ENCODE results near the gene CDH20. TPM values are rescaled to one million over a fixed set of nuclear protein-coding genes. Genes with fewer than 3 reads are reported as not detected.
A peak's percentile ranks its signal among the peaks of the same experiment; 100 is the strongest.

Gene CDH20
- total RNA-seq, 1 experiment from 2014 or later: not detected

DNA sequence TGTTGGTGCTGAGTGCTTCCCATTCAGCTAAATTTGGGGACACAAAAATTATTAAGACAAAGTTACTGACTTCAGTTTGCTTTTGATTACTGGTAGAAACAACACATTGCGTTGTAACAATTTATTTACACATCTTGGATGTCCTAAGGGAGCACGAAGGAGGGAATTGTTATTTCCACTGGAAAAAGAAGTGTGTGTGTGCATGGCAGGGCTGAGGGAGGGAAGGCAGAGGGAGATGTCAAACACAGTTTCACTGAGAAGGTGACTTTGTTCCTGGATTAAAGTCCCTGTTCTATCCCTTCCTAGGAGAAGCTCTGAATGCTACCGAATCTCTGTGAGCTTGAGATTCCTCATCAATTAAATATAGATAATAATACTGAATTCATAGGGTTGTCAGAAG lies 3.8 kb upstream of the CDH20 start:
- in situ Hi-C loops (cut with HindIII; ENCODE audit: low pct_unique_long_range_greater_than_20kb, low sequenced_read_pairs): no loop called here

DNA sequence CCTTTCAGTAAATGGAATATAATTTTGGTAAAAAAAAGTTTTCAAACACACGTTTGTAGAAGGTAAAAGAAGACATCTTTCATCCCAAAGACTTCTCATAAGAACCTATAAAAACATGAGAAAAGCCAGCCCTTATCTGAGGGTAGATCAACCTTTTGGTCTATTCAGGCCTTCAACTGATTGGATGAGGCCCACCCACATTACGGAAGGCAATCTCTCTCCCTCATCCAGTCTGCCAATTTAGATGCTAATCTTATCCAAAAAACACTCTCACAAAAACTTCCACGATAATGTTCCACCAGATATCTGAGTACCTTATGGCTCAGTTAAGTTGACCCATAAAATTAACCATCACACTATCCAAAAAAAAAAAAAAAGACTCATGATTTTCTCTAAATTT lies 2.2 kb upstream of the CDH20 start:
- in situ Hi-C loops (cut with HindIII; ENCODE audit: low pct_unique_long_range_greater_than_20kb, low sequenced_read_pairs) (no loop called here), intact Hi-C loops (cut with micrococcal nuclease; ENCODE audit: unreplicated experiment) (no loop called here)
- DNase-seq (ENCODE audit: low read depth, low spot score) (no peak), ATAC-seq (no peak)
- no TSS peak for BruUV-seq (replicated peaks)
- H3K4me3 ChIP-seq (ENCODE audit: low read depth in 2 of 2, low read length in 2 of 2): no peak overlapping the region
- ChIA-PET POLR2A (no interaction called here), CTCF (interaction anchor here (0.7 kb wide), 1 partner anchor 175 kb away, joined by 4 read pairs; no protein-coding TSS in a partner anchor)
- no peaks in the 10 kb centered on the region for H3K4me1 ChIP-seq (ENCODE audit: control insufficient read depth, insufficient read depth, low read length)
- H3K36me3 ChIP-seq (ENCODE audit: control insufficient read depth, insufficient read depth, low read length): no peaks in the 10 kb centered on the region
- no peaks in the 10 kb centered on the region for H3K9me3 ChIP-seq (ENCODE audit: control insufficient read depth, insufficient read depth, low read depth, low read length)
- no peak overlapping the region for H3K27ac ChIP-seq (ENCODE audit: low read length)
- no peak for TF ChIP-seq TCF7L2 (IDR thresholded peaks at IDR 0.05; ENCODE audit: low read depth, low read length)
- no peaks in the 10 kb centered on the region for H3K27me3 ChIP-seq (ENCODE audit: control insufficient read depth, insufficient read depth, low read length)

More for the DNA sequence above, 3.8 kb upstream of the CDH20 start:
- no peak overlapping the region for H3K4me3 ChIP-seq (ENCODE audit: low read depth in 2 of 2, low read length in 2 of 2)
- H3K4me1 ChIP-seq (ENCODE audit: control insufficient read depth, insufficient read depth, low read length): no peaks in the 10 kb centered on the region
- H3K27me3 ChIP-seq (ENCODE audit: control insufficient read depth, insufficient read depth, low read length): no peaks in the 10 kb centered on the region
- ChIA-PET CTCF (no interaction called here), POLR2A (no interaction called here)
- no peak overlapping the region for H3K27ac ChIP-seq (ENCODE audit: low read length)
- BruUV-seq (replicated peaks): no TSS peak
- no peak for TF ChIP-seq TCF7L2 (IDR thresholded peaks at IDR 0.05; ENCODE audit: low read depth, low read length)
- TF ChIP-seq, protein P1, sequence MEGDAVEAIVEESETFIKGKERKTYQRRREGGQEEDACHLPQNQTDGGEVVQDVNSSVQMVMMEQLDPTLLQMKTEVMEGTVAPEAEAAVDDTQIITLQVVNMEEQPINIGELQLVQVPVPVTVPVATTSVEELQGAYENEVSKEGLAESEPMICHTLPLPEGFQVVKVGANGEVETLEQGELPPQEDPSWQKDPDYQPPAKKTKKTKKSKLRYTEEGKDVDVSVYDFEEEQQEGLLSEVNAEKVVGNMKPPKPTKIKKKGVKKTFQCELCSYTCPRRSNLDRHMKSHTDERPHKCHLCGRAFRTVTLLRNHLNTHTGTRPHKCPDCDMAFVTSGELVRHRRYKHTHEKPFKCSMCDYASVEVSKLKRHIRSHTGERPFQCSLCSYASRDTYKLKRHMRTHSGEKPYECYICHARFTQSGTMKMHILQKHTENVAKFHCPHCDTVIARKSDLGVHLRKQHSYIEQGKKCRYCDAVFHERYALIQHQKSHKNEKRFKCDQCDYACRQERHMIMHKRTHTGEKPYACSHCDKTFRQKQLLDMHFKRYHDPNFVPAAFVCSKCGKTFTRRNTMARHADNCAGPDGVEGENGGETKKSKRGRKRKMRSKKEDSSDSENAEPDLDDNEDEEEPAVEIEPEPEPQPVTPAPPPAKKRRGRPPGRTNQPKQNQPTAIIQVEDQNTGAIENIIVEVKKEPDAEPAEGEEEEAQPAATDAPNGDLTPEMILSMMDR (IDR thresholded peaks at IDR 0.05): no peak
- no peak for TF ChIP-seq SIN3A (IDR thresholded peaks at IDR 0.05; ENCODE audit: borderline replicate concordance, insufficient read depth, low read depth, low read length)
- no peak for TF ChIP-seq POLR2AphosphoS5 (IDR thresholded peaks at IDR 0.05; ENCODE audit: low read depth, low read length)
- TF ChIP-seq, protein P2, sequence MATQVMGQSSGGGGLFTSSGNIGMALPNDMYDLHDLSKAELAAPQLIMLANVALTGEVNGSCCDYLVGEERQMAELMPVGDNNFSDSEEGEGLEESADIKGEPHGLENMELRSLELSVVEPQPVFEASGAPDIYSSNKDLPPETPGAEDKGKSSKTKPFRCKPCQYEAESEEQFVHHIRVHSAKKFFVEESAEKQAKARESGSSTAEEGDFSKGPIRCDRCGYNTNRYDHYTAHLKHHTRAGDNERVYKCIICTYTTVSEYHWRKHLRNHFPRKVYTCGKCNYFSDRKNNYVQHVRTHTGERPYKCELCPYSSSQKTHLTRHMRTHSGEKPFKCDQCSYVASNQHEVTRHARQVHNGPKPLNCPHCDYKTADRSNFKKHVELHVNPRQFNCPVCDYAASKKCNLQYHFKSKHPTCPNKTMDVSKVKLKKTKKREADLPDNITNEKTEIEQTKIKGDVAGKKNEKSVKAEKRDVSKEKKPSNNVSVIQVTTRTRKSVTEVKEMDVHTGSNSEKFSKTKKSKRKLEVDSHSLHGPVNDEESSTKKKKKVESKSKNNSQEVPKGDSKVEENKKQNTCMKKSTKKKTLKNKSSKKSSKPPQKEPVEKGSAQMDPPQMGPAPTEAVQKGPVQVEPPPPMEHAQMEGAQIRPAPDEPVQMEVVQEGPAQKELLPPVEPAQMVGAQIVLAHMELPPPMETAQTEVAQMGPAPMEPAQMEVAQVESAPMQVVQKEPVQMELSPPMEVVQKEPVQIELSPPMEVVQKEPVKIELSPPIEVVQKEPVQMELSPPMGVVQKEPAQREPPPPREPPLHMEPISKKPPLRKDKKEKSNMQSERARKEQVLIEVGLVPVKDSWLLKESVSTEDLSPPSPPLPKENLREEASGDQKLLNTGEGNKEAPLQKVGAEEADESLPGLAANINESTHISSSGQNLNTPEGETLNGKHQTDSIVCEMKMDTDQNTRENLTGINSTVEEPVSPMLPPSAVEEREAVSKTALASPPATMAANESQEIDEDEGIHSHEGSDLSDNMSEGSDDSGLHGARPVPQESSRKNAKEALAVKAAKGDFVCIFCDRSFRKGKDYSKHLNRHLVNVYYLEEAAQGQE (IDR thresholded peaks at IDR 0.05; ENCODE audit: insufficient read depth in 1 of 2, low read depth in 2 of 2, low read length in 1 of 2): no peak
- ATAC-seq (no peak), DNase-seq (ENCODE audit: low read depth, low spot score) (no peak)
- intact Hi-C loops (cut with micrococcal nuclease; ENCODE audit: unreplicated experiment): no loop called here
- no peaks in the 10 kb centered on the region for H3K9me3 ChIP-seq (ENCODE audit: control insufficient read depth, insufficient read depth, low read depth, low read length)
- no peaks in the 10 kb centered on the region for H3K36me3 ChIP-seq (ENCODE audit: control insufficient read depth, insufficient read depth, low read length)

DNA sequence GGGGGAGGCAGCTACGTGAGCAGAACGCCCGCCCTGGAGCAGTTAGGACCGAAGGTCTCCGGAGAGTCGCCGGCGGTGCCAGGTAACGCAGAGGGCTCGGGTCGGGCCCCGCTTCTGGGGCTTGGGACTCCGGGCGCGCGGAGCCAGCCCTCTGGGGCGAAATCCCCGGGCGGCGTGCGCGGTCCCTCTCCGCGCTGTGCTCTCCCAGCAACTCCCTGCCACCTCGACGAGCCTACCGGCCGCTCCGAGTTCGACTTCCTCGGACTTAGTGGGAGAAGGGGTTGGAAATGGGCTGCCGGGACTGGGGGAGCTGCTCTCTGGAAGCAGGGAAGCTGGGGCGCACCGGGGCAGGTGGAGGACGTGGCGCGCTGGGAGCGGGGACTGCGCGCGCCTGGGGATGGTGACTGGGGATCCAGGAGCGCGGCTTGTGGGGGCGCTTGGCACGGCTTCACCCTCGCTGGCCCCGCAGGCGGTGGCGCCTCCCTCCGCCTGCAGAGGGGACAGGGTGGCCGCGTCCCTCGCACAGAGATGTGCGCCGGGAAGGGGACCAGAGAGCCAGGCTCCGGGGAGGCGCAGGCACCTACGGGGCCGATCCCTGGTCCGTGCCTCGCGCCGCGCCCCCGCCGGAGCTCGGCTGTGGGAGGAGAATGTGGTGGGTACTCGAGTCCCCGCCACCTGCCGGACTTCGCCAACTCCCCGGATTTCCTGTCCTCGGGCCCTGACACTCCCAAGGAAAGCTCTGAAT lies 688 bp downstream of the CDH20 start:
- H3K4me1 ChIP-seq (ENCODE audit: control insufficient read depth, insufficient read depth, low read length): no peaks in the 10 kb centered on the region
- no peak for ATAC-seq
- BruUV-seq (replicated peaks): no TSS peak
- DNase-seq (ENCODE audit: low read depth, low spot score): no peak
- intact Hi-C loops (cut with micrococcal nuclease; ENCODE audit: unreplicated experiment): no loop called here
- in situ Hi-C loops (cut with HindIII; ENCODE audit: low pct_unique_long_range_greater_than_20kb, low sequenced_read_pairs): no loop called here
- no peaks in the 10 kb centered on the region for H3K9me3 ChIP-seq (ENCODE audit: control insufficient read depth, insufficient read depth, low read depth, low read length)
- ChIA-PET CTCF (no interaction called here), POLR2A (no interaction called here)
- H3K36me3 ChIP-seq (ENCODE audit: control insufficient read depth, insufficient read depth, low read length): no peaks in the 10 kb centered on the region
- no peak overlapping the region for H3K27ac ChIP-seq (ENCODE audit: low read length)
- peak overlapping the region in 1 of 2 experiments; percentile 27; a peak in 1 of 4 replicates for H3K4me3 ChIP-seq (ENCODE audit: low read depth in 2 of 2, low read length in 2 of 2)
- TF ChIP-seq TCF7L2 (IDR thresholded peaks at IDR 0.05; ENCODE audit: low read depth, low read length) (no peak), POLR2AphosphoS5 (IDR thresholded peaks at IDR 0.05; ENCODE audit: low read depth, low read length) (no peak), SIN3A (IDR thresholded peaks at IDR 0.05; ENCODE audit: borderline replicate concordance, insufficient read depth, low read depth, low read length) (no peak)
- TF ChIP-seq, protein P1 (IDR thresholded peaks at IDR 0.05): no peak
- TF ChIP-seq, protein P2 (IDR thresholded peaks at IDR 0.05; ENCODE audit: insufficient read depth in 1 of 2, low read depth in 2 of 2, low read length in 1 of 2): no peak
- H3K27me3 ChIP-seq (ENCODE audit: control insufficient read depth, insufficient read depth, low read length): no peaks in the 10 kb centered on the region

Data from Panc1 (cell line).